ENCODE results near the gene CACNA1C.

DNA sequence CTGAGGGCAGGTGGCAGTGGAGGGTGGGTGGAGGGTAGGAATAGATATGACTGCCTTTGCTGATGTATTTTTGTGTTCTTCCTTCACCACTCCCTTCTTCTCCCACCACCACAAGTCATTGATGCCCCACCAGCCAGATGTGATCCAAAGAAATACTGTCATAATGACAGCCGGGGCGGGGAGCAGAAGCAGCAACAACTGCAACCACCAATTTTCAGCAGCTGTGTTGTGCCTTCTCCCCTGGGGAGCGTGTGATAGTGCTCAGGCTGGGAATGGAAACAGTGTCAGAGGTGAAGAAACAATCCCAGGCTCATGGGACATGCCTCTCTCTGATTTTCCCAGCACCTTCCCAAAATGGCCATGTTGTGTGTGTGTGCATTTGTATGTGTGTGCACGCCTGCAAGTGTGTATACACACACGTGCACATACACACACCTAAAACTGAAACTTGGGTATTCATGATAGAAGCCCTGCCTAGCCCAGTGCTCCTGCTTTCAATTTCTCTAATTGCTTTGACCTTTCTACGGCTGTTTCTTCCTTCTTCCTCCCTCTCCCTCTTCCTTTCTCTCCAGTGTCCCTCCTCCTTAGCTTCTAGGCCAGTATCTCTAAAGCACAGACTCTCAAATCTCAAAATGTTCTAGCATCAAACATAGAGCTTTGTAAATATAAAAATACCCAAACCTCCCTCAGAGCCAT is 442.8 kb downstream of the CACNA1C start:
- TF ChIP-seq, protein P1, sequence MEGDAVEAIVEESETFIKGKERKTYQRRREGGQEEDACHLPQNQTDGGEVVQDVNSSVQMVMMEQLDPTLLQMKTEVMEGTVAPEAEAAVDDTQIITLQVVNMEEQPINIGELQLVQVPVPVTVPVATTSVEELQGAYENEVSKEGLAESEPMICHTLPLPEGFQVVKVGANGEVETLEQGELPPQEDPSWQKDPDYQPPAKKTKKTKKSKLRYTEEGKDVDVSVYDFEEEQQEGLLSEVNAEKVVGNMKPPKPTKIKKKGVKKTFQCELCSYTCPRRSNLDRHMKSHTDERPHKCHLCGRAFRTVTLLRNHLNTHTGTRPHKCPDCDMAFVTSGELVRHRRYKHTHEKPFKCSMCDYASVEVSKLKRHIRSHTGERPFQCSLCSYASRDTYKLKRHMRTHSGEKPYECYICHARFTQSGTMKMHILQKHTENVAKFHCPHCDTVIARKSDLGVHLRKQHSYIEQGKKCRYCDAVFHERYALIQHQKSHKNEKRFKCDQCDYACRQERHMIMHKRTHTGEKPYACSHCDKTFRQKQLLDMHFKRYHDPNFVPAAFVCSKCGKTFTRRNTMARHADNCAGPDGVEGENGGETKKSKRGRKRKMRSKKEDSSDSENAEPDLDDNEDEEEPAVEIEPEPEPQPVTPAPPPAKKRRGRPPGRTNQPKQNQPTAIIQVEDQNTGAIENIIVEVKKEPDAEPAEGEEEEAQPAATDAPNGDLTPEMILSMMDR (conservative IDR thresholded peaks at IDR 0.05; ENCODE audit: low read depth, low read length) = no peak
- no peak for TF ChIP-seq BHLHE40 (IDR thresholded peaks at IDR 0.05; ENCODE audit: low read depth, low read length)
- TF ChIP-seq, protein P2, sequence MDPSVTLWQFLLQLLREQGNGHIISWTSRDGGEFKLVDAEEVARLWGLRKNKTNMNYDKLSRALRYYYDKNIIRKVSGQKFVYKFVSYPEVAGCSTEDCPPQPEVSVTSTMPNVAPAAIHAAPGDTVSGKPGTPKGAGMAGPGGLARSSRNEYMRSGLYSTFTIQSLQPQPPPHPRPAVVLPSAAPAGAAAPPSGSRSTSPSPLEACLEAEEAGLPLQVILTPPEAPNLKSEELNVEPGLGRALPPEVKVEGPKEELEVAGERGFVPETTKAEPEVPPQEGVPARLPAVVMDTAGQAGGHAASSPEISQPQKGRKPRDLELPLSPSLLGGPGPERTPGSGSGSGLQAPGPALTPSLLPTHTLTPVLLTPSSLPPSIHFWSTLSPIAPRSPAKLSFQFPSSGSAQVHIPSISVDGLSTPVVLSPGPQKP (IDR thresholded peaks at IDR 0.05; ENCODE audit: borderline replicate concordance, low read depth, low read length) = no peak
- no peak for TF ChIP-seq RFX5 (IDR thresholded peaks at IDR 0.05; ENCODE audit: low read depth, low read length)

All from IMR-90 (cell line).